GM18499 (cell line): ENCODE results near the gene MYLIP.

Experiments
- ATAC-seq: cut with Tn5 transposase; IDR thresholded peaks from one replicate; pipeline ENCODE4 v1.9.1; 2021; ENCODE audit warnings: moderate number of reproducible peaks; ENCODE audit not compliant: insufficient read depth, unreplicated experiment

MYLIP gene

GRCh38 chr6:16128759-16129622 is at the start of gene MYLIP:
TSS of gene MYLIP (plus strand) at chr6:16129086. CDS start at chr6:16129323, 237 bp downstream.
- peak; percentile 29 for ATAC-seq

GRCh38 chr6:16079354-16079753 is 49.5 kb upstream of the MYLIP start:
- ATAC-seq: no peak

DNA sequence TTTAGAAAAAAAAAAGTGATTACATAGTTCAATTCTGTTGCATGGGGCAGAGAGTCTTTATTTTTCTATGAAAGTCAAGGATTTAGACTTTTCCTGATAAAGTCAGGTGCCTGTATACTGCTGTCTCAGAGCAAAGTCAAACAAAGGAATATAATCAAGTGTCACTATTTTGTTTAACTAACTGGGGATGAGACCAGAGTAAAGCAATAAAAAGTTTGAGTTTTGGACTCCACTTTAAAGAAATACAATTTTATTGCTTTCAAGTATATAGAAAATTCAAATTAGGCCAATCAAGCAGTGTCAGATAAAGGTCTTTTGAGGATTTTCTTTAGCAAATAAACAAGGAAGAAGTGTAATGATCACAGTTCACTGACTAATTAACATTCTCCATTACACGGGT is 48.7 kb upstream of the MYLIP start:
- ATAC-seq: no peak

DNA sequence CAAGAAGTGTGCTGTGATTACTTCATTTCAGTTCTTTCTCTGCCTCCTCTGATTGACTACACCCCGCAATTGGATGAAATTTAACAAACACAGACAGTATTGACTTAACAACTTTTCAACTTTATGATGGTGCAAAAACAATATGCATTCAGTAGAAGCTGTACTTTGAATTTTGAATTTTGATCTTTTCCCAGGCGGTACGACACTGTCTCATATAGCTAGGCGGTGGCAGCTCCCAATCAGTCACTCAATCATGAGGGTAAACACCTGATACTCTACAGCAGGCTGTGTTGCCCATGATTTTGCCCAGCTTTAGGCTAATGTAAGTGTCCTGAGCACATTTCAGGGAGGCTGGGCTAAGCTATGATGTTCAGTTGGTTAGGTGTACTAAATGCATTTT is 47.6 kb upstream of the MYLIP start:
- ATAC-seq: no peak

GRCh38 chr6:16082361-16082760 is 46.5 kb upstream of the MYLIP start:
- ATAC-seq: no peak

- ATAC-seq: no peak
These were observed 41.9 kb upstream of the MYLIP start for GRCh38 chr6:16086965-16087364.

DNA sequence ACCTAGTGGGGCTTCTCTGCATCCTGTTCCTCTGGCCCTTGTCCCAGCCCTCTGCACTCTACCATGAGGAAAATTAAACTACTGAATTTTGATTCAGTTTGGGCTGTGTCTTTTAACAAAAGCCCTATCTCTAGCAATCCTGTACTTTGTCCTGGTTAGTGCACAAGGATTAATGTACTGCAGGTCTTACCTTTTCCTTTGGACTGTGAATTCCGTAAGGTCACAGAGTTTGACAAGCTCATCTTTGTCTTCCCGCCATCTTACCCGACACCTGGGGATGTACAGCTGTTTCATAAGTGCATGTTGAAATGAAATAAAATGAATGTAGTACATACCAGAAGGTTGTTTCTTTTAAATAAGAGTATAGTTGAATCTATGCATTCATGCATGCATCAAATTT is 41.5 kb upstream of the MYLIP start:
- ATAC-seq: no peak

GRCh38 chr6:16088409-16088808 is 40.5 kb upstream of the MYLIP start:
- ATAC-seq: no peak

DNA sequence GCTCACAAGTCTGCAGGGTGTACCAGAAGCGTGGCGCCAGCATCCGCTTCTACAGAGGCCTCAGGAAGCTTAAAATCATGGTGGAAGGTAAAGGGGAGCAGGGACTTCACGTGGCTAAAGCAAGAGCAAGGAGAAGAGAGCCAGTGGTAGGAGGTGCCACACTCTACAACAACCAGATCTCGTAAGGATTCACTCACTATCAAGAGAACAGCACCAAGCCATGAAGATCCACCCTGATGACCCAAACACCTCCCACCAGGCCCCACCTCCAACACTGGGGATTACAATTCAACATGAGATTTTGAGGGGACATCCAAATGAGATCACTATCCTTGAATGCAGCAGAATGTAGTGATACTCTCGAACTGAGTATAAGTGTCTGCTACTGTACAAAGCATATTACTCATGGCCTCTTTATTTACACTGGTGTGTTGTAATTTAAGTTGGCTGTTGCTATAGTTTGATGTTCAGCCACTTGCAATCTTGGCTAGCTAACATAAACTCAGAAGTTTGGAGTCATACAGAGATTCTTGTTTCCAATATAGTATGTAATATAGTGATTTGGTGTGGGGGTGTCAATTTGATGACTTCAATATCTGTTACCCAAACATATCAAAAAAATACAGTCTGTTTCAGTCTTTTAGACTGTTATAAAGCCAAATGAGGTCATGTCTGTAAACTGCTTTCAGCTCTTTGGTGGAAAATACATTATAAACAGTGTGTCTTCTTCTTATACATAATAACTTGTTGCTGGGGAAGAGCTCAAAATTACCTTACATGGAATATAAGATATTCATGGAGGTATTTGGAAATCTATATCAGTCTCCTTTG is 39.4 kb upstream of the MYLIP start:
- no peak for ATAC-seq

GRCh38 chr6:16090452-16090851 is 38.4 kb upstream of the MYLIP start:
- no peak for ATAC-seq

GRCh38 chr6:16090920-16091319 is 38.0 kb upstream of the MYLIP start:
- ATAC-seq: no peak

GRCh38 chr6:16092140-16092539 is 36.7 kb upstream of the MYLIP start:
- ATAC-seq: no peak

DNA sequence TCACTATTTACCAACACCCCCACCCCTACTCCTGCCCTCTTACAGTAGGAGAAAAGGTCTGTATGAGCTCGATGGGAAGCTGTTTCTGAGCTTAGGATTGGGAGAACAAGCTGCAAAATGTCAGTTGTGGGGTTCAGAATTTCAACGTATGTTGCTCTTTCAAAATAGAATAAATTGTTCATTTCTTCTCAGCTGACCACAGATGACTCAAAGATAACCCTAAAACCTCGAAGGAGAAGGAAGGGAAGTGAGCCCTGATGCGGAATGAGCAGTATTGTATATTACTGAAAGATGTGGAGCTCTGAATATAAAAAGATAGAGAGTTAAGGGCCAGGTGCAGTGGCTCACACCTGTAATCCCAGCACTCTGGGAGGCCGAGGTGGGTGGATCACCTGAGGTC is 35.9 kb upstream of the MYLIP start:
- peak; percentile 66 for ATAC-seq

DNA sequence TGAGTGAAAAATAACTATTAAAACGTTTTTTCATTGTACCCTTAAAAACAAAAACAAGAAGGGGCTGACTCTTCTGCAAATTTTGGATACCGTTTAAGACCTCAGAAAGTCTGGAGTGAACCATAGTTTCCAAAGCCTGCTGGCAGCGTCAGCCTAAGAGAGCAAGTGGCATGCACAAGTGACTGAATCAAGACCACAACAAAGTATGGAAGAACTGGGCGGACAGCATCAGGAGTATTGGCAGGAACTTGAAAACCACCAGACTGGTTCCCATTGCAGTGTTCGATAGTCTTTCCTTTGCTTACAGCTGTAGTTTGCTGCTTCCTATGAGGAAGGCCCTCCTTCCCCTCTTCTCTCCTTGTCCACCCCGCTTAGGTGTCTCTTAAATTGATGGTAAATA is 33.7 kb upstream of the MYLIP start:
- ATAC-seq: no peak

- ATAC-seq: no peak
These were observed 31.3 kb upstream of the MYLIP start for GRCh38 chr6:16097382-16098171.

DNA sequence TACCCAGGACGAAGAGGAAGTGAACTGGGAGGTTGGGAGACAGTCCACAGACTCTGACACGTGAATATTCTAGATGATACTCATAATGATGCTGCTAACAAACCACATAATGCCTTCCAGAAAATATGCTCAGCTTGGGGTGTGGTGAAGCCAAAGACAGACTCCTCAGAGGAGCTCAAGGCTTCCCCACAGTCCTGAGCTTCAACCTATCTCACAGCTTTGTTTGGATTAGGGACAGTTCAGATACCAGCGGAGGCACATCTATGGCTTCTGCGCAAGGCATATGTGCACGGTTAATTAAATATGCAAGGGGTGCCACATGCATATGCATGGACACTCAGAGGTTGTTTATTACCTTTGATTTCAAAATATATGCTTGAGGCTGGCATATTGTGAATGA is 30.7 kb upstream of the MYLIP start:
- ATAC-seq: no peak

- no peak for ATAC-seq
These were observed 26.7 kb upstream of the MYLIP start for GRCh38 chr6:16102208-16102607.

GRCh38 chr6:16103722-16104121 is 25.2 kb upstream of the MYLIP start:
- ATAC-seq: no peak

- no peak for ATAC-seq
These were observed 24.1 kb upstream of the MYLIP start for GRCh38 chr6:16104624-16105433.

GRCh38 chr6:16105854-16106253 is 23.0 kb upstream of the MYLIP start:
- no peak for ATAC-seq
